ENCODE results near the gene EDEM3.
"Not testable (repeated sequence)": the region's sequence is repeated elsewhere in the genome, so short reads cannot be mapped to it uniquely, and the experiment has no call there.

The EDEM3 gene

GRCh38 chr1:184768467-184768866, 13.8 kb upstream of the EDEM3 start:
- no peak for DNase-seq (ENCODE audit: low spot score)

- DNase-seq (ENCODE audit: low spot score), result no peak
These were observed 12.9 kb upstream of the EDEM3 start for GRCh38 chr1:184767591-184767990.

DNA sequence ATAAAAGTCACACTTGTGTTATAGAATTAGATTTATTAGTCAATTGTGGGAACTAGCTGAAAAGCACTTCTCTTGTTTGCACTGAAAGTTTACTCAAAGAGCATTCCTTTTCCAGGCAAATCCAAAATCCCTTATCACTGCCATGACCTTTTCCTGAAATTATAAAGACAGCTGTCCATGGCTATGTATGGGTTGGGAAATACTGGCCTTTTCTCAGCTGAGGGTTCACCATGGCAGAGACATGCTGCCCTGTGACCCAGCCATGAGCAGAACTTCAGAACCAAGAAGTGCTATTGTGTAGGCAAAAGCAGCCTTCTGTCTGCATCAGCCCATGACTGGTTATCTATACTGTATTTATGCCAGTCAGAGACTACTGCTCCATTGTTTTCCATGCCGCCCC, 9.8 kb upstream of the EDEM3 start:
- no peak for DNase-seq (ENCODE audit: low spot score)

DNA sequence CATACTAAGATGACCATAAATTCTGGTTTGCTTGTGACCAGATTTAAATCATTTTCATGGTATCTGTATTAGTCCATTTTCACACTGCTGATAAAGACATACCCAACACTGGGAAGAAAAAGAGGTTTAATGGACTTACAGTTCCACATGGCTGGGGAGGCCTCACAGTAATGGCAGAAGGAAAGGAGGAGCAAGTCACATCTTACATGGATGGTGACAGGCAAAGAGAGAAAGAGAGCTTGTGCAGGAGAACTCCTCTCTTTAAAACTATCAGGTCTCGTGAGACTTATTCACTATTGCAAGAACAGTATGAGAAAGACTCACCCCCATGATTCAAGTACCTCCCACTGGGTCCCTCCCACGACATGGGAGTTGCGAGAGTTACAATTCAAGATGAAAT, 8.9 kb upstream of the EDEM3 start:
- not testable (repeated sequence) for DNase-seq (ENCODE audit: low spot score)

DNA sequence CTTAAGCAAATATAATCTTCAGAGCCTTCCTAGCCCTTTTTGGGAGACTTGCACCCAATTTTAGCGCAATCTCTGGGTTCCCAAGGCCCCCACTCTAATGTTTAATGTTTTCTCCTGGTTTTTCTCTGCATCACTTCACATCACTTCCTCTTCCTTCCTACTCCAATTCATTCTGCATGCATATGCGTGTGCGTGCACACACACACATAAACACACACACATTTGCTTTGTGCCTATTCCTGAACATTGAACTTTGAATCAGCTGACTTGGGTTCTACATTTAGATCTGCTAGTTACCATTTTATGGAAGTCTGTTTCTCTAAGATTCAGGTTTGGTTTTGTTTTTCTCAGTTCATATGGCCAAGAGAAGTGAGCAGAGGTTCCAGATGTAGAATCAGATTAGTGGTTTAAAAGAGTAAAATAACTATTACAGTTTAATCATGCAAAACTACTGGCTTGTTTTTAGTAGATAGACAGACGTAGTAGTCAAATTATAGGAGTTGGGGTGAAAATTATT, 7.4 kb upstream of the EDEM3 start:
- DNase-seq (ENCODE audit: low spot score), result no peak

DNA sequence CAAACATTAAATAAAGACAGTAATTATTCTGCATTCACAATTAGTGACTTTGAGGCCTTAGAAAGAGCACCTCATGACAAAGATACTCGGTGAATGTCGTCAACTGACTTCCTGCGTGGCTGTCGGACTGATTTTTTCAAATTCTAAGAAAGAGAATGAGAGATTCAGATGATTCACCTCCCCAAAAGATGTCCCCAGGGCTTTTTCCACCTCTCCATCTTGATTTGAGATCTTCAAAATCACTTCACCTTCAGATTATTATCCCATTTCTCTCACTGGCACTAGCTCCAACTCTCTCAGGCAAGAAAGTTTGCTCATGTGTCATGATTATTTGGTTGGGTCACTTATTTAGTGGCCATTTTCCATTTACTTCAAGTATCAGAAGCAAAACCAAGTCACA, 5.0 kb upstream of the EDEM3 start:
- DNase-seq (ENCODE audit: low spot score), result no peak

DNA sequence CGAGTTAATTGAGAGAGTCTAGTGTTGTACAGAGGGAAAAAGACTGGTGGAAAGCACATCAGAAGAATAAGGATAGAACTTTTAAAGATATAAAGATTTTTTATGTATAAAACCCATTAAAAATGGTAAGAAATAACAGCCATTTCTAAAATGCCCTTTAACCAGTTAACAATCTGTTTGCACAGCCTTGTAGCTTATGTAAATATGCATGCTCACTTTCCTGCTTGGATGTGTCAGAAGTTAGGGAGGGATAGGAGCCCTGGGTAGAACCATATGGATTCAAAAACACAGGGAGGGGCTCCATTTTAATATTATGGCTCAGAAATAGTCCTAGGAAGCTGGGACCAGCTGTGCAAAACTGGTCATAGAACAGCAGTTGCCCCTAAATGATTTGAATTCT, 4.5 kb upstream of the EDEM3 start:
- no peak for DNase-seq (ENCODE audit: low spot score)

- DNase-seq (ENCODE audit: low spot score), result no peak
These were observed 3.2 kb upstream of the EDEM3 start for GRCh38 chr1:184757891-184758290.

DNA sequence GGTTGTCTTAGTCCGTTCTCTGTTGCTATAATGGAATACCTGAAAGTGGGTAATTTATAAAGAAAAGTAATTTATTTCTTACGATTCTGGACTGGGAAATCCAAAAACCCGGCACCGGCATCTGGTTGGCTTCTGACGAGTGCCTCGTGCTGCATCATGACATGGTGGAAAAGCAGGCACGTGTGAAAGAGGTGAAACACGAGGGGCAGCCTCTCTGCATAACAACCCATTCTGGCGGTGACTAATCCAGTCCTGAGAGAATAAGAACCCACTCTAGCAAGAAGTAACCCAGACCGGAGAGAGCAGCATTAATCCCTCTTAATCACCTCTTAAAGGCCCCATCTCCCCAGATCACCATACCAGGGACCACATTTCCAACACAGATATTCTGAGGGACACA, 2.7 kb upstream of the EDEM3 start:
- DNase-seq (ENCODE audit: low spot score), result no peak

GRCh38 chr1:184755226-184756065, 788 bp upstream of the EDEM3 start:
- DNase-seq (ENCODE audit: low spot score), result no peak

DNA sequence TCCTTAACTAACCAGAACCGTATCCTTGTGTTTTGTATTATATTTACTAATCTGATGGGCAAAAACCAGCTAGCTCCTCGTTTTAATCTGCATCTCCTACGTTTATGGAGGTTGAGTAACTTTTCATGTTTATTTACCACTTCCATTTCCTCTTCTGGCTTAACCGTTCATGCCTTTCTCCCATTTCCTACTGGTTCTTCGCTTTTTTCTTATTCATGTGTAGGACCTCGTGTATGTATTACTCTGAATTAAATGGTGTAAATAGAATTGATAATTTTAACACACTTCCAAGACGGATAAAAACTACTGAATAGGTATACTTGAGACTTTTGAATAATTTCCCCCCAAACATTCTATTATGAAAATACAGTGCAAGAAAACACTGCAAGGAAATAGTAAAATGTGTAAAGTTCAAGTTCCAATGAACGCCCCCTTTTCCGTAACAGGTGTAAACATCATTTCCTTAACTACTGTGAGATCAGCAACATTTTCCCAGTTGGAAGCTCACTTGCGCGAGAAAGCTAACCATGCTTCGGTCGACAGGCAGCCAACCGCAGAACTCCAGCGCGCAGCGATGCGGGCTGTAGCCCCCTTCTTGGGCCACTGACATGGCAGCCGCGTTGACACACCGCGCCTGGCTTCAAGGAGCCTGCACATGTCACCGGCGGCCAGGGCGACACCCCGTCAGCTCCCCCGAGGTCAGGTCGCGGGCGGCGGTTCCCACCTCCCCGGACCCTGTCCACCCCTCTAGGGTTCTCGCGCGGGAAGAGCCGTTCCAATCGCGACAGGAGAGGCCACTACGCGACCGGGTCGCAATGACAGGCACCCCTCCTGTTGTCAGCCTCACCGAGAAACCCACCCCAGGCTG, 816 bp downstream of the EDEM3 start:
- no peak for DNase-seq (ENCODE audit: low spot score)

GRCh38 chr1:184753117-184753516, 1.5 kb downstream of the EDEM3 start:
- no peak for DNase-seq (ENCODE audit: low spot score)

GRCh38 chr1:184752656-184753055, 2.0 kb downstream of the EDEM3 start:
- no peak for DNase-seq (ENCODE audit: low spot score)

DNA sequence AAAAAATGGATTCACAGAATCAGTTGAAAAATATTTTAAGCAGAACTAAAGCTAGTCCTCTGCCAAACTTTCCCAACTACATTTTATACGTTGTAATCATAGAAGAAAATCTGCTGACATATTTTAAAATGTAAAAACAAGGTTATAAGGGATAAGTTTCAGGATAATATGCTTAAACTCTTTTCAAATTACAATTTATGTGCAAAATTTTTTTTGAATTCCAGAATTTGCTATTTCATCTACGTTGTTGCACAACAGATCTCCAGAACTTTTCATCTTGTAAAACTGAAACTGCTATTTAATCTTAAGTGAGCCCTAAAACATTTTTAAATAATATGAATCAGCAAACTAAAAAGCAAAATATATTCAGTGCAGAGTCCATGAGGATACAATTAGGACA, 5.9 kb downstream of the EDEM3 start:
- DNase-seq (ENCODE audit: low spot score), result no peak

DNA sequence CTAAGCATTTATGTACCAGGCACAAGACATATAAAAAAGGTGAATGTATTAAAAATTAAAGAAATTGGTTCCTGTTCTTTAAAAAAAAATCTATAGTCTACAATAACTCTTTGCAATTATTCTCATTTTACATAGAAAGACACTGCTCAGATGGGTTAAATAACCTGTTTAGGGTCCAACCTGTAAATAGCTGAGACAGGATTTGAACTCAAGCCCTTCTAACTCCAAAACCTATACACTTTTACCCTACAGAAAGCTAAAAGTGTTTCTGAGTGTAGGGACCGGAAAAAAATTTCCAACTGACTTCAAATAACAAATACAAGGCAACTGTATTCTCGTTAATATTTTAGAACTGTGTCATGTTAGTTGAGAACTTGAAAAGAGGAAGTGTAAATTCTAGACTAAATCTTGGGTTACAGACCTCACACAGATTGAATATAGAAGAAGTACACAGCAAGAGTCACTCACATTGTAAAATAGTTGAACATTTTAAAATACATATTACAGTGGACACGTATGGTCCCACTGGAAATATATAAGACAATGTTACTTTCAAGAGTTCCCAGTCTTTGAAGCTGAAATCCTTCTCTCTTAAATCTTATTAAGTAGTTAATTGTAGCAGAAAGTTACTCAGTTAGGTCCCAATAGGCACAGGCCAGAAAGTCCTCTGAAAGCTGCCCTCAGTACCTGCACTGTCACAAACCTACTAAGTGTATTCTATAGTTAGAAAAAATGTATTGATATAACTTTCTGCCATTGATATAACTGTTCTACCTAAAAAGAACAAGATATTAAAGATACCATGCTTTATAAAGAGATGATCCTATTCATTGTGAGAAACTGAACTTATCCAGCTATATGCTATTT, 7.3 kb downstream of the EDEM3 start:
- DNase-seq (ENCODE audit: low spot score), result no peak

- no peak for DNase-seq (ENCODE audit: low spot score)
These were observed 8.6 kb downstream of the EDEM3 start for GRCh38 chr1:184745929-184746638.

DNA sequence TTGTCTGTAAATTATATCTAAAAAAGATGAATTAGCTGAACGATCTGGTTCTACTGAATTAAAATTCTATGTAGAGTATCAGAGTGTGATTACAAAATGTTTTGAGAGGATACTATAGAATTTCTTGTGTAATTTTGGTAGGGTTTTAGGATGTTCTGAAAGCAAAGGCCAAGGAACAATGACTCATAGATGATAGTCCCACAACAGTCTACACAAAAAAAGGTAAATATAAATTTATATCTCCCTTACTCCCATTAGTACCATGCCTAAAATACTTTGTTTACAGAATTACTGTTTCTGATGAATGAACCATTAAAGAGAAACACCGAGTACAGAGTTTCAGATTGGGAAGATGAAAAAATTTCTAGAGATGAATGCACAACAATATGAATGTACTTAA, 9.5 kb downstream of the EDEM3 start:
- DNase-seq (ENCODE audit: low spot score), result no peak

GRCh38 chr1:184743062-184743756, 11.4 kb downstream of the EDEM3 start:
- no peak for DNase-seq (ENCODE audit: low spot score)

DNA sequence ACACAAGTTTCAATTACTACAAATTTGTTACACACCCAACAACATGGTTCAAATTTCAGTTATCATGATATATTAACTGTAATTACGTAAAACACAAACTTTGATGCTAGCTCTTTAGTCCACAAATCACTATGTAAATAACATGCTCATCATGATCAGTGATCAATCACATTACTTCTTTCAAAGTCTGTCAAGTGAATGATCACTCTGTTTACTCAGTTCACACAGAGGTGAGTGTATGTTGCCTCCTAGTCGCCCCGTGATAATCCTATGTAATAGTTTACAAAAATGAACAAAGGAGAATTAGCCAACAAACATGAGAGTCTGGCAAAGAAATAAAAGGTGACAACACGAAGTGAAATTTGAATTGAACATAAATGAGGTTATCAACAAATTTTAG, 14.3 kb downstream of the EDEM3 start:
- no peak for DNase-seq (ENCODE audit: low spot score)

GRCh38 chr1:184739796-184740195, 14.9 kb downstream of the EDEM3 start:
- no peak for DNase-seq (ENCODE audit: low spot score)

DNA sequence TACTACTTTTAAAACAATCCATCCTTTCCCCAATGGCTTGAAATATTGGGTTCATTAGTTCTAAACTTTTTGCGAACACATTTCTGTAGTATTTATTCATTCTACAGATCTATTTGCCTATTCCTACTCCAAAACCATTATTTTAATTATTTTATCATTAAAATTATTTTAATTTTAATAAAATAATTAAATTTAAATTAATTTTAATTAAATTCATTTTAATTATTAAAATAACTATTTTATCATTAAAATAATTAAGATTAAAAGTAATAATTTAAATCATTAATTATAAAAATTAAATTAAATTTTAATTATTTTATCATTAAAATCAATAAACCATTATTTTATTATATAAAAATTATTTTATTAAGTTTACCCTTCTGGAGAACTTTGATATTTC, 15.6 kb downstream of the EDEM3 start:
- no peak for DNase-seq (ENCODE audit: low spot score)

Measured in pons (tissue), 1 donor.